ENCODE results near the gene DAPK1.

GRCh38 chr9:87534036-87534435, 36.4 kb downstream of the DAPK1 start:
- no peak for TF ChIP-seq CTCF (IDR thresholded peaks at IDR 0.05)
- no peak for TF ChIP-seq POLR2A (IDR thresholded peaks at IDR 0.05)
